Measurements from ENCODE around the gene NLRC5.

NLRC5 gene

DNA sequence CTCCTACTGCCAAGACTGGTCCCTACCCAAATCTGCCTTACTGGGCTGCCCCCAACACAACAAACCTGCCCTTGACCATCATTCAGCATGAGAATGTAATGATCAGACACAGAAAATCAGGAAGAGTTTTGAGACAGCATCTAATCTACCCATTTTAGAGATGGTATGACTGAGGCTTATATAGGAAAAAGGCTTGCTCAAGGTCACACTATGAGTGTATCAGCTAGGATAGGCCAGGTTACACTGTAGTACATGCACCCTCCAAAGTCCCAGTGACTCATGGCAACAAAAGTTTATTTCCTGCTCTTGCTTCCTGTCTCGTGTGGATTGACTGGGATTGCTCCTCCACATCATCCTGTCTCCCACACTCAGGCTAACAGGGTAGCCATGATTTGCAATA lies 27.9 kb downstream of the NLRC5 start:
- Histone ChIP-seq H3K4me1 (ENCODE audit: low read length) (peaks cover 10% of the 10 kb centered on the region), H3K9me2 (replicated peaks; ENCODE audit: insufficient read depth, low read length) (no peaks in the 10 kb centered on the region), H3K79me2 (ENCODE audit: low read length) (no peaks in the 10 kb centered on the region), H3K4me2 (ENCODE audit: low read depth, low read length) (no peak overlapping the region), H3K27me3 (replicated peaks; ENCODE audit: insufficient read depth, low read length) (no peaks in the 10 kb centered on the region), H3K9me3 (replicated peaks; ENCODE audit: insufficient read depth, low read length) (no peaks in the 10 kb centered on the region), H4K20me1 (ENCODE audit: insufficient read depth, low read length) (no peaks in the 10 kb centered on the region), H2AFZ (ENCODE audit: low read length) (no peak overlapping the region), H3F3A (ENCODE audit: insufficient read depth, low read length) (peaks cover 10% of the 10 kb centered on the region), H3K36me3 (replicated peaks; ENCODE audit: insufficient read depth, low read length) (no peaks in the 10 kb centered on the region), H3K4me3 (ENCODE audit: low read length) (no peak overlapping the region), H3K27ac (ENCODE audit: low read length) (no peak overlapping the region), H3K9ac (ENCODE audit: low read length) (no peak overlapping the region)
- DNase-seq, result no peak
- TF ChIP-seq EZH2 (optimal IDR thresholded peaks at IDR 0.05; ENCODE audit: low read depth, low read length) (no peak), EZH2phosphoT487 (IDR thresholded peaks at IDR 0.05; ENCODE audit: low read length) (no peak)
- TF ChIP-seq, protein P1, sequence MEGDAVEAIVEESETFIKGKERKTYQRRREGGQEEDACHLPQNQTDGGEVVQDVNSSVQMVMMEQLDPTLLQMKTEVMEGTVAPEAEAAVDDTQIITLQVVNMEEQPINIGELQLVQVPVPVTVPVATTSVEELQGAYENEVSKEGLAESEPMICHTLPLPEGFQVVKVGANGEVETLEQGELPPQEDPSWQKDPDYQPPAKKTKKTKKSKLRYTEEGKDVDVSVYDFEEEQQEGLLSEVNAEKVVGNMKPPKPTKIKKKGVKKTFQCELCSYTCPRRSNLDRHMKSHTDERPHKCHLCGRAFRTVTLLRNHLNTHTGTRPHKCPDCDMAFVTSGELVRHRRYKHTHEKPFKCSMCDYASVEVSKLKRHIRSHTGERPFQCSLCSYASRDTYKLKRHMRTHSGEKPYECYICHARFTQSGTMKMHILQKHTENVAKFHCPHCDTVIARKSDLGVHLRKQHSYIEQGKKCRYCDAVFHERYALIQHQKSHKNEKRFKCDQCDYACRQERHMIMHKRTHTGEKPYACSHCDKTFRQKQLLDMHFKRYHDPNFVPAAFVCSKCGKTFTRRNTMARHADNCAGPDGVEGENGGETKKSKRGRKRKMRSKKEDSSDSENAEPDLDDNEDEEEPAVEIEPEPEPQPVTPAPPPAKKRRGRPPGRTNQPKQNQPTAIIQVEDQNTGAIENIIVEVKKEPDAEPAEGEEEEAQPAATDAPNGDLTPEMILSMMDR (IDR thresholded peaks at IDR 0.05; ENCODE audit: low read length), result no peak

DNA sequence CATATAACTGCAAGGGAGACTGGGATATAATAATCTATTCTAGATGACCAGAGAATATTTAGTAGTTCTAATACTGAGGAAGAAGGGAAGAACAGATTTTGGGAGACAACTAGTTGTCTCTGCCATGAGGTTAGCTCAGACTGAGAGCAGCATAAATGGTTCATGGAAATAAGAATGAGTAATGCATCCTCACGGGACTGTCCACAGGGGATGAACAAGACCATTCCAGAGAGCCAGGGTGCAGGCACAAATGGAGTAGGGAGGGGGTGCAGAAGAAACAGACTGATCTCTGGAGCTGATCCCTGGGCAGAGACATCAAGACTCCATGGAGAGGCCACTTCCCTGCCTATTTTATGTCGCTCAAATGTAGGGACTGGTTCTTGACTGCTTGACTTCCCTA lies 30.4 kb downstream of the NLRC5 start:
- DNase-seq, result no peak
- H3K9me2 ChIP-seq (replicated peaks; ENCODE audit: insufficient read depth, low read length), result no peaks in the 10 kb centered on the region
- no peaks in the 10 kb centered on the region for H4K20me1 ChIP-seq (ENCODE audit: insufficient read depth, low read length)
- TF ChIP-seq, protein P1 (IDR thresholded peaks at IDR 0.05; ENCODE audit: low read length), result no peak
- TF ChIP-seq EZH2phosphoT487 (IDR thresholded peaks at IDR 0.05; ENCODE audit: low read length) (no peak), EZH2 (optimal IDR thresholded peaks at IDR 0.05; ENCODE audit: low read depth, low read length) (no peak)
- H3K9me3 ChIP-seq (replicated peaks; ENCODE audit: insufficient read depth, low read length), result no peaks in the 10 kb centered on the region
- H3K4me2 ChIP-seq (ENCODE audit: low read depth, low read length), result no peak overlapping the region
- H3K36me3 ChIP-seq (replicated peaks; ENCODE audit: insufficient read depth, low read length), result no peaks in the 10 kb centered on the region
- H3K4me3 ChIP-seq (ENCODE audit: low read length), result no peak overlapping the region
- peaks cover 3% of the 10 kb centered on the region; the same call in 1 of the 2 replicates for H3K4me1 ChIP-seq (ENCODE audit: low read length)
- no peaks in the 10 kb centered on the region for H3K79me2 ChIP-seq (ENCODE audit: low read length)
- H2AFZ ChIP-seq (ENCODE audit: low read length), result no peak overlapping the region
- H3F3A ChIP-seq (ENCODE audit: insufficient read depth, low read length), result no peaks in the 10 kb centered on the region
- no peak overlapping the region for H3K27ac ChIP-seq (ENCODE audit: low read length)
- H3K9ac ChIP-seq (ENCODE audit: low read length), result no peak overlapping the region
- no peaks in the 10 kb centered on the region for H3K27me3 ChIP-seq (replicated peaks; ENCODE audit: insufficient read depth, low read length)

DNA sequence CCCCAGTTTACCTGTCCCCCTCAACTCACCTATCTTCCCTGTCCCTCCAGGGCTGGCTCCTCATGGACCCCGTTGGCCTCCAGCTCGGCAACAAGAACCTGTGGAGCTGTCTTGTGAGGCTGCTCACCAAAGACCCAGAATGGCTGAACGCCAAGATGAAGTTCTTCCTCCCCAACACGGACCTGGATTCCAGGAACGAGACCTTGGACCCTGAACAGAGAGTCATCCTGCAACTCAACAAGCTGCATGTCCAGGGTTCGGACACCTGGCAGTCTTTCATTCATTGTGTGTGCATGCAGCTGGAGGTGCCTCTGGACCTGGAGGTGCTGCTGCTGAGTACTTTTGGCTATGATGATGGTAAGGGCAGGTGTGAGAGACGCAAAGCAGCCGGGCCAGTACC lies 31.3 kb downstream of the NLRC5 start:
- H3F3A ChIP-seq (ENCODE audit: insufficient read depth, low read length), result no peaks in the 10 kb centered on the region
- no peak overlapping the region for H2AFZ ChIP-seq (ENCODE audit: low read length)
- TF ChIP-seq, protein P1 (IDR thresholded peaks at IDR 0.05; ENCODE audit: low read length), result no peak
- TF ChIP-seq EZH2phosphoT487 (IDR thresholded peaks at IDR 0.05; ENCODE audit: low read length) (no peak), EZH2 (optimal IDR thresholded peaks at IDR 0.05; ENCODE audit: low read depth, low read length) (no peak)
- H3K4me1 ChIP-seq (ENCODE audit: low read length), result no peaks in the 10 kb centered on the region
- H3K4me2 ChIP-seq (ENCODE audit: low read depth, low read length), result no peak overlapping the region
- no peak for DNase-seq
- H3K9me3 ChIP-seq (replicated peaks; ENCODE audit: insufficient read depth, low read length), result no peaks in the 10 kb centered on the region
- no peaks in the 10 kb centered on the region for H3K27me3 ChIP-seq (replicated peaks; ENCODE audit: insufficient read depth, low read length)
- no peaks in the 10 kb centered on the region for H4K20me1 ChIP-seq (ENCODE audit: insufficient read depth, low read length)
- no peaks in the 10 kb centered on the region for H3K36me3 ChIP-seq (replicated peaks; ENCODE audit: insufficient read depth, low read length)
- no peaks in the 10 kb centered on the region for H3K79me2 ChIP-seq (ENCODE audit: low read length)
- no peaks in the 10 kb centered on the region for H3K9me2 ChIP-seq (replicated peaks; ENCODE audit: insufficient read depth, low read length)
- no peak overlapping the region for H3K27ac ChIP-seq (ENCODE audit: low read length)
- H3K4me3 ChIP-seq (ENCODE audit: low read length), result no peak overlapping the region
- H3K9ac ChIP-seq (ENCODE audit: low read length), result no peak overlapping the region
